ENCODE data around the gene MGARP.

DNA sequence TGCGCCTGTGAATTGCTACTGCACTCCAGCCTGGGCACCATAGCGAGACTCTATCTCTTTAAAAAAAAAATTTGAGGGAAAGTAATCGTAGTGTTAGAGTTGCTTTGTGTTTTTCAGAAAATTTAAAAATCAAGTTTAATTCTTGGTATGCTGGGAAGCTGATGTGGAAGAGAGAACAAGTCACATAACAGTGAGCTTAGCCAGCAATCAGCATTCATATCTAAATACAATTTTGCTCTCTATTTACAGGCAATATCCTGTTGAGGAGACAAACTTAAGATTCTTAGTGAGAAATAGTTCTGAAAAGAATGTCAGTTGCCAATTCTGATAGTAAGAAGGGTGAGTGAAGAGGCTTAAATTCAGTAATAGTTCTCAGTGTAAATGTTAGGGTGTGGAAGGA is 31.9 kb upstream of the MGARP start:
- TF ChIP-seq, protein P1, sequence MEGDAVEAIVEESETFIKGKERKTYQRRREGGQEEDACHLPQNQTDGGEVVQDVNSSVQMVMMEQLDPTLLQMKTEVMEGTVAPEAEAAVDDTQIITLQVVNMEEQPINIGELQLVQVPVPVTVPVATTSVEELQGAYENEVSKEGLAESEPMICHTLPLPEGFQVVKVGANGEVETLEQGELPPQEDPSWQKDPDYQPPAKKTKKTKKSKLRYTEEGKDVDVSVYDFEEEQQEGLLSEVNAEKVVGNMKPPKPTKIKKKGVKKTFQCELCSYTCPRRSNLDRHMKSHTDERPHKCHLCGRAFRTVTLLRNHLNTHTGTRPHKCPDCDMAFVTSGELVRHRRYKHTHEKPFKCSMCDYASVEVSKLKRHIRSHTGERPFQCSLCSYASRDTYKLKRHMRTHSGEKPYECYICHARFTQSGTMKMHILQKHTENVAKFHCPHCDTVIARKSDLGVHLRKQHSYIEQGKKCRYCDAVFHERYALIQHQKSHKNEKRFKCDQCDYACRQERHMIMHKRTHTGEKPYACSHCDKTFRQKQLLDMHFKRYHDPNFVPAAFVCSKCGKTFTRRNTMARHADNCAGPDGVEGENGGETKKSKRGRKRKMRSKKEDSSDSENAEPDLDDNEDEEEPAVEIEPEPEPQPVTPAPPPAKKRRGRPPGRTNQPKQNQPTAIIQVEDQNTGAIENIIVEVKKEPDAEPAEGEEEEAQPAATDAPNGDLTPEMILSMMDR (IDR thresholded peaks at IDR 0.05), result no peak
- no peak for TF ChIP-seq EZH2 (IDR thresholded peaks at IDR 0.05)

Measured in neural progenitor cell (in vitro differentiated cells).